Thoracic aorta (tissue), 2 donors: Measurements from ENCODE around the gene FZD4. TPM values are rescaled to one million over a fixed set of nuclear protein-coding genes. Genes with fewer than 3 reads are reported as not detected.

Source experiments
- ATAC-seq: fragments of 150-250 bp; one replicate; pipeline ENCODE4 v1.8.0; 2017; ENCODE audit warnings: low read depth; ENCODE audit not compliant: insufficient number of reproducible peaks, low FRiP score
- DNase-seq: peaks from one replicate; pipeline ENCODE4 v3.0.0-alpha.2; 2020; ENCODE audit warnings: low spot score
- H3K27ac ChIP-seq, 2 donors: fragments of 200-600 bp; sonication (generic); 1 replicate in 1 of 2; 2 replicates in 1 of 2; pipeline ENCODE4 v1.5.1; 2016; ENCODE audit warnings: mild to moderate bottlenecking in 2 of 2, moderate library complexity in 2 of 2
- H3K27me3 ChIP-seq: fragments of 200-600 bp; sonication (generic); replicated peaks from 2 replicates; pipeline ENCODE4 v1.6.0; 2016; ENCODE audit warnings: mild to moderate bottlenecking; ENCODE audit not compliant: insufficient read depth
- H3K36me3 ChIP-seq: fragments of 200-600 bp; sonication (generic); one replicate; pipeline ENCODE4 v1.5.1; 2016
- H3K4me1 ChIP-seq, 2 donors: fragments of 200-600 bp; sonication (generic); 1 replicate in 1 of 2; 2 replicates in 1 of 2; pipeline versions ENCODE4 v1.5.1 to v1.6.0; 2016; ENCODE audit warnings: low read depth in 2 of 2, mild to moderate bottlenecking in 1 of 2; ENCODE audit not compliant: control insufficient read depth in 1 of 2
- H3K4me3 ChIP-seq: fragments of 200-600 bp; sonication (generic); 2 replicates; pipeline ENCODE4 v1.5.1; 2016; ENCODE audit warnings: mild to moderate bottlenecking
- H3K9me3 ChIP-seq: fragments of 200-600 bp; sonication (generic); 2 replicates; pipeline ENCODE4 v1.5.1; 2016
- total RNA-seq, 2 donors: library from RNA; depleted of rRNA; stranded (reverse); fragments of >200 nt; gene quantifications; one replicate each; pipeline versions ENCODE4 v1.1.0 to v1.2.3, GENCODE V29; 2016
- TF ChIP-seq, protein P1 (sequence below): fragments of 200-600 bp; sonication (generic); IDR thresholded peaks from one replicate; pipeline ENCODE4 v1.5.1; 2019; ENCODE audit warnings: antibody characterized with exemption

FZD4 gene
- total RNA-seq, 2 donors from 2014 or later, result 75.2 to 104 TPM

DNA sequence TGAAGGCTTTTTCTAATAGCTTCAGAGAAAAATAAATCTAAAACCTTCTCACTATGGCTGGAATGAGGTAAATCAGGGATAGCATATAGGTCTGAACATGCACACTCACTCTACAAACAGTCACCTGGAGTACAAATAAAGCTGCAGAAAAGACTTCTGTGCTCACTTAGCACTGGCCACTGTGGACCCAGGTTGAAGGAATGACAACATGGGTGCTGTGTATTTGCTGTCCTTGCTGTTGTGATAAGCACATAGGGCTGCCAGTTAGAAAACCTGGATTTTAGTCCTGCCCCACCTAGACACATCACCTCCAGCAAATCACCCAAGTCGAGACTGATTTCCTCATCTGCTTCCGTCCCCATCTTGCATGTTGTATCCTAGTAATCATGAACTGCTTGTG is 51.2 kb downstream of the FZD4 start:
- H3K4me3 ChIP-seq, result no peak overlapping the region
- ATAC-seq (no peak), DNase-seq (no peak)
- H3K9me3 ChIP-seq, result no peaks in the 10 kb centered on the region
- no peak overlapping the region for H3K27ac ChIP-seq
- H3K4me1 ChIP-seq, result no peaks in the 10 kb centered on the region
- H3K36me3 ChIP-seq, result no peaks in the 10 kb centered on the region
- TF ChIP-seq, protein P1, sequence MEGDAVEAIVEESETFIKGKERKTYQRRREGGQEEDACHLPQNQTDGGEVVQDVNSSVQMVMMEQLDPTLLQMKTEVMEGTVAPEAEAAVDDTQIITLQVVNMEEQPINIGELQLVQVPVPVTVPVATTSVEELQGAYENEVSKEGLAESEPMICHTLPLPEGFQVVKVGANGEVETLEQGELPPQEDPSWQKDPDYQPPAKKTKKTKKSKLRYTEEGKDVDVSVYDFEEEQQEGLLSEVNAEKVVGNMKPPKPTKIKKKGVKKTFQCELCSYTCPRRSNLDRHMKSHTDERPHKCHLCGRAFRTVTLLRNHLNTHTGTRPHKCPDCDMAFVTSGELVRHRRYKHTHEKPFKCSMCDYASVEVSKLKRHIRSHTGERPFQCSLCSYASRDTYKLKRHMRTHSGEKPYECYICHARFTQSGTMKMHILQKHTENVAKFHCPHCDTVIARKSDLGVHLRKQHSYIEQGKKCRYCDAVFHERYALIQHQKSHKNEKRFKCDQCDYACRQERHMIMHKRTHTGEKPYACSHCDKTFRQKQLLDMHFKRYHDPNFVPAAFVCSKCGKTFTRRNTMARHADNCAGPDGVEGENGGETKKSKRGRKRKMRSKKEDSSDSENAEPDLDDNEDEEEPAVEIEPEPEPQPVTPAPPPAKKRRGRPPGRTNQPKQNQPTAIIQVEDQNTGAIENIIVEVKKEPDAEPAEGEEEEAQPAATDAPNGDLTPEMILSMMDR, result no peak
- H3K27me3 ChIP-seq, result no peaks in the 10 kb centered on the region

DNA sequence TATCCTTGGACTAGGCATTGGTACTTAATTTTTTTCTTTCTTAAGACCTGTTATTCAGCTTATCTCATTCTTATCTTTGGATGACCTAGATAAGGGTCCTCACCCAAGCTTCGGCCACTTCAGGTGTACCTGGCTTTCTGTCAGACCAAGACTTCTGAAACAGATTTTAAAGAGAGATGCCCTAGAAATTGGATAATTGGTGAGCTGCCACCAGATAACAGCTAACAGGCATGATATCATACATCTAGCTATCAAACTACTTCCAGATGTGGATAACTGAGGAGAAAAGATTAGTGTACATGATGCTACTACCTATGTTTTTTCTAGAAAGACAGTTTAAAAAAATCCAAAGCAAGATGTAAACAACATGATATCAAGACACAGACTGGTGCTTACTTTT is 52.9 kb downstream of the FZD4 start:
- H3K36me3 ChIP-seq, result no peaks in the 10 kb centered on the region
- H3K4me1 ChIP-seq, result no peaks in the 10 kb centered on the region
- DNase-seq (no peak), ATAC-seq (no peak)
- H3K27ac ChIP-seq, result no peak overlapping the region
- TF ChIP-seq, protein P1, result no peak
- H3K4me3 ChIP-seq, result no peak overlapping the region
- H3K27me3 ChIP-seq, result no peaks in the 10 kb centered on the region
- H3K9me3 ChIP-seq, result no peaks in the 10 kb centered on the region

DNA sequence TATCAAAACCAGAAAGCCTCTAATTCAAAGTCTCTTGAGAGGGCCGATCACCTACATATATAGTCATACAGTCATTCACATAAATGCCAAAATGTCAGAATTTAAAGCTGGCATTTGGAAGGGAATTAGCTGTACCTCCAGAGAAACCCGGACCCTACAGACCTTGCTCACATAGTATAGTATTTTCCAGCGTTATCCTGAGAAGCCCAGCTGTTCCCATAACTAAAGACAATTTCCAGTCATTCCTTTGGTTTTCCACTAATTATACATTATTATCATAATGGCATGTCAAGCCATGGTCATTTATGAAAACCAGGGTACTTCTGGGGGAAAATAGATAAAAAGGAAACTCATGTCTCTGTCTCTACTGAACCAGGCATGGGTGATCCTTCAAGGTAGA is 53.6 kb downstream of the FZD4 start:
- Histone ChIP-seq H3K4me3 (no peak overlapping the region), H3K4me1 (no peaks in the 10 kb centered on the region), H3K27me3 (no peaks in the 10 kb centered on the region), H3K9me3 (no peaks in the 10 kb centered on the region), H3K36me3 (no peaks in the 10 kb centered on the region), H3K27ac (no peak overlapping the region)
- ATAC-seq (no peak), DNase-seq (no peak)
- TF ChIP-seq, protein P1, result no peak

DNA sequence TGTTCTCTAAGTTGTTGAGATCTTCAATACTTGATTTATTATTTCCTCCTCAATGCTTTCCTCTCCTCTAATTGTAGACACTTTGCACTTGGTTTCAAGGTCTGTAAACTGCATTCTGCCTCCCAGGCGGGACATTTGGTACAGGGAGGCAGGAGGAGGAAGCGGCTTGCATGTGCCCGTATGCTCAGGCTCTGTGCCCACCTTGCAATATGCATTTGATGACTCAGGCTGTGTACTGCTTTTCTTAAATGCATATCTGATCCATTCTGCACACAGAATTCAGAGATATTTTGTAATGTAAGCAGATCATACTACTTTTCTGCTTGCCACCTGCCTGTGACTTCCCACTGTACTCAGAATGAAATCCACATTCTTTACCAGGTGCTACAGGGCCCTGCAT is 55.0 kb downstream of the FZD4 start:
- TF ChIP-seq, protein P1, result no peak
- ATAC-seq (no peak), DNase-seq (no peak)
- Histone ChIP-seq H3K9me3 (no peaks in the 10 kb centered on the region), H3K27ac (no peak overlapping the region), H3K4me3 (no peak overlapping the region), H3K4me1 (no peaks in the 10 kb centered on the region), H3K27me3 (no peaks in the 10 kb centered on the region), H3K36me3 (no peaks in the 10 kb centered on the region)

DNA sequence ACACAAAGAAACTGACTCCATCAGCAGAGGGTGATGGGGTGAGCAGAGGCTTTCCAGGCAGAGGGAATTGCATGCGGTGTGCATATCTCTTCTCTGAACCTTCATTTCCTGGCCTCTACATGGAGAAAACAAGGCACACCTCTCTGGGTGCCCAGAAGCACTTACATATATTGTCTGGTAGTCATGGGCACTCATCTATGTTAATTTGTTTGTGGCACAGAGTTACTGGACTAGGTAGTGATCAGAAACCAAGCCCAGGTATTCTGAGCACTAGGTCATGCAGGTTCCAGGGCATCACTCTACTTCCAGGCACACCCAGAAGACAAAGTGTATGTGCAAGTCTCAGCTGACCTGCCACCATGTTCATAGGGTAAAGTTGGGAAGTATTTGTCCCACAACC is 56.5 kb downstream of the FZD4 start:
- DNase-seq (no peak), ATAC-seq (no peak)

More for the DNA sequence above, 56.5 kb downstream of the FZD4 start:
- TF ChIP-seq, protein P1, result no peak
- Histone ChIP-seq H3K4me1 (no peaks in the 10 kb centered on the region), H3K27ac (no peak overlapping the region), H3K9me3 (no peaks in the 10 kb centered on the region), H3K36me3 (no peaks in the 10 kb centered on the region), H3K4me3 (no peak overlapping the region), H3K27me3 (no peaks in the 10 kb centered on the region)
